Measurements from ENCODE around the gene GFY. TPM values are rescaled to one million over a fixed set of nuclear protein-coding genes. Genes with fewer than 3 reads are reported as not detected.

Gene GFY
- total and polyA plus RNA-seq, 2 experiments from 2014 or later: 1.2 TPM; not detected in 1

- TF ChIP-seq NANOG (IDR thresholded peaks at IDR 0.05; ENCODE audit: borderline replicate concordance) (no peak), ZNF331 (CRISPR knock-in tag; IDR thresholded peaks at IDR 0.05; ENCODE audit: low read depth) (no peak), JUNB (IDR thresholded peaks at IDR 0.05; ENCODE audit: unreplicated experiment) (no peak), CREB1 (CRISPR knock-in tag; IDR thresholded peaks at IDR 0.05; ENCODE audit: low read depth) (no peak)
Measured at GRCh38 chr19:49475191-49475917, 50.2 kb downstream of the GFY start (continued).

- H3K27ac ChIP-seq (ENCODE audit: low read depth): no peak overlapping the region
- H3K36me3 ChIP-seq (ENCODE audit: insufficient read depth): no peaks in the 10 kb centered on the region
- Mint-ChIP-seq H3K36me3 (ENCODE audit: low read depth) (peaks cover 2% of the 10 kb centered on the region; the same call in 1 of the 3 replicates), H3K4me1 (peaks cover 17% of the 10 kb centered on the region), H3K27ac (peak overlapping the region; percentile 75), H3K9me3 (peaks cover 3% of the 10 kb centered on the region; the same call in 2 of the 3 replicates), H3K27me3 (ENCODE audit: insufficient read depth, low read depth, poor library complexity) (peaks cover 21% of the 10 kb centered on the region), H3K4me3 (peak overlapping the region; percentile 57)
- peak overlapping the region; percentile 69 for H3K4me2 ChIP-seq
- DNase-seq (ENCODE audit: low spot score): peak; percentile 98
- peaks cover 18% of the 10 kb centered on the region; the same call in 1 of the 2 replicates for H3F3A ChIP-seq (replicated peaks; ENCODE audit: low read depth)
- no peaks in the 10 kb centered on the region for H4K20me1 ChIP-seq (replicated peaks; ENCODE audit: insufficient read depth)
- peak overlapping the region; percentile 95 for H2AFZ ChIP-seq
- no peaks in the 10 kb centered on the region; the same call in 1 of the 2 replicates for H3K27me3 ChIP-seq (ENCODE audit: insufficient read depth)
- ATAC-seq: peak; percentile 86
- no peaks in the 10 kb centered on the region for H3K9me2 ChIP-seq (ENCODE audit: insufficient read depth)
- peak; percentile 86 for TF ChIP-seq ZNF331 (CRISPR knock-in tag; IDR thresholded peaks at IDR 0.05; ENCODE audit: low read depth)
- TF ChIP-seq JUNB (IDR thresholded peaks at IDR 0.05; ENCODE audit: unreplicated experiment): no peak
- TF ChIP-seq POLR2AphosphoS5 (IDR thresholded peaks at IDR 0.05; ENCODE audit: low read depth): no peak
- no peak for TF ChIP-seq ETS1 (IDR thresholded peaks at IDR 0.05)
- TF ChIP-seq CREB1 (CRISPR knock-in tag; IDR thresholded peaks at IDR 0.05; ENCODE audit: low read depth): peak; percentile 27; the same call in 1 of the 2 replicates
- TF ChIP-seq CTCF (conservative IDR thresholded peaks at IDR 0.05; ENCODE audit: low read depth in 2 of 2): peak; percentile 70 to 83
- H3K4me3 ChIP-seq: peak overlapping the region; percentile 38
- peaks cover 5% of the 10 kb centered on the region; the same call in 1 of the 2 replicates for H3K4me1 ChIP-seq (ENCODE audit: insufficient read depth)
- H3K79me2 ChIP-seq (replicated peaks; ENCODE audit: insufficient read depth): no peaks in the 10 kb centered on the region
Measured at GRCh38 chr19:49475995-49476880, 51.0 kb downstream of the GFY start.

Other genes starting within 250 kb of the GFY start
- gene SLC6A16, start 100.2 kb upstream of the GFY start, total RNA-seq (2014; rRNA removed; shearing (Covaris generic)): 0.31 and 1.6 TPM in 2 replicates
- gene SLC6A16, start 100.2 kb upstream of the GFY start, polyA plus RNA-seq (2016; fragmentation: Nextera tagmentation; extraction: Ambion mirVana): 1.4 and 1.8 TPM in 2 replicates
- gene CD37, start 90.0 kb upstream of the GFY start, total RNA-seq (2014; rRNA removed; shearing (Covaris generic)): not detected in 2 replicates
- 106 and 114 TPM in 2 replicates for gene CD37, start 90.0 kb upstream of the GFY start, polyA plus RNA-seq (2016; fragmentation: Nextera tagmentation; extraction: Ambion mirVana)
- gene TEAD2, start 63.0 kb upstream of the GFY start, total RNA-seq (2014; rRNA removed; shearing (Covaris generic)): 74.4 and 82.5 TPM in 2 replicates
- 30.3 and 34.3 TPM in 2 replicates for gene TEAD2, start 63.0 kb upstream of the GFY start, polyA plus RNA-seq (2016; fragmentation: Nextera tagmentation; extraction: Ambion mirVana)
- gene DKKL1, start 61.5 kb upstream of the GFY start, total RNA-seq (2014; rRNA removed; shearing (Covaris generic)): 0.76 TPM in 1 of 2 replicates, not detected in the other
- 2.9 and 3.6 TPM in 2 replicates for gene DKKL1, start 61.5 kb upstream of the GFY start, polyA plus RNA-seq (2016; fragmentation: Nextera tagmentation; extraction: Ambion mirVana)
- gene KASH5, start 37.1 kb upstream of the GFY start, total RNA-seq (2014; rRNA removed; shearing (Covaris generic)): not detected in 2 replicates
- gene KASH5, start 37.1 kb upstream of the GFY start, polyA plus RNA-seq (2016; fragmentation: Nextera tagmentation; extraction: Ambion mirVana): 0.44 TPM in 1 of 2 replicates, not detected in the other
- gene PTH2, start 1.9 kb upstream of the GFY start, total RNA-seq (2014; rRNA removed; shearing (Covaris generic)): not detected in 2 replicates
- gene PTH2, start 1.9 kb upstream of the GFY start, polyA plus RNA-seq (2016; fragmentation: Nextera tagmentation; extraction: Ambion mirVana): 1.3 and 1.6 TPM in 2 replicates
- gene SLC17A7, start 16.1 kb downstream of the GFY start, total RNA-seq (2014; rRNA removed; shearing (Covaris generic)): 0.90 and 1.6 TPM in 2 replicates
- 1.5 TPM in 2 replicates for gene SLC17A7, start 16.1 kb downstream of the GFY start, polyA plus RNA-seq (2016; fragmentation: Nextera tagmentation; extraction: Ambion mirVana)
- 147 and 164 TPM in 2 replicates for gene PIH1D1, start 26.4 kb downstream of the GFY start, total RNA-seq (2014; rRNA removed; shearing (Covaris generic))
- gene PIH1D1, start 26.4 kb downstream of the GFY start, polyA plus RNA-seq (2016; fragmentation: Nextera tagmentation; extraction: Ambion mirVana): 93.6 and 103 TPM in 2 replicates
- gene ALDH16A1, start 27.8 kb downstream of the GFY start, total RNA-seq (2014; rRNA removed; shearing (Covaris generic)): 57.3 and 62.3 TPM in 2 replicates
- gene ALDH16A1, start 27.8 kb downstream of the GFY start, polyA plus RNA-seq (2016; fragmentation: Nextera tagmentation; extraction: Ambion mirVana): 16.8 and 20.0 TPM in 2 replicates
- gene FLT3LG, start 48.8 kb downstream of the GFY start, total RNA-seq (2014; rRNA removed; shearing (Covaris generic)): 0.49 TPM in 1 of 2 replicates, not detected in the other
- gene FLT3LG, start 48.8 kb downstream of the GFY start, polyA plus RNA-seq (2016; fragmentation: Nextera tagmentation; extraction: Ambion mirVana): 1.8 and 3.3 TPM in 2 replicates
- gene RPL13A, start 62.2 kb downstream of the GFY start, total RNA-seq (2014; rRNA removed; shearing (Covaris generic)): 2,007 and 2,412 TPM in 2 replicates
- 2,105 and 2,261 TPM in 2 replicates for gene RPL13A, start 62.2 kb downstream of the GFY start, polyA plus RNA-seq (2016; fragmentation: Nextera tagmentation; extraction: Ambion mirVana)
- gene RPS11, start 71.0 kb downstream of the GFY start, total RNA-seq (2014; rRNA removed; shearing (Covaris generic)): 4,006 and 4,643 TPM in 2 replicates
- gene RPS11, start 71.0 kb downstream of the GFY start, polyA plus RNA-seq (2016; fragmentation: Nextera tagmentation; extraction: Ambion mirVana): 2,646 and 2,793 TPM in 2 replicates
- gene FCGRT, start 87.3 kb downstream of the GFY start, total RNA-seq (2014; rRNA removed; shearing (Covaris generic)): 23.5 and 41.7 TPM in 2 replicates
- gene FCGRT, start 87.3 kb downstream of the GFY start, polyA plus RNA-seq (2016; fragmentation: Nextera tagmentation; extraction: Ambion mirVana): 62.3 and 66.8 TPM in 2 replicates
- gene RCN3, start 102.6 kb downstream of the GFY start, total RNA-seq (2014; rRNA removed; shearing (Covaris generic)): 44.0 and 54.8 TPM in 2 replicates
- 40.2 and 45.8 TPM in 2 replicates for gene RCN3, start 102.6 kb downstream of the GFY start, polyA plus RNA-seq (2016; fragmentation: Nextera tagmentation; extraction: Ambion mirVana)
- 88.5 and 89.8 TPM in 2 replicates for gene NOSIP, start 155.2 kb downstream of the GFY start, total RNA-seq (2014; rRNA removed; shearing (Covaris generic))
- gene NOSIP, start 155.2 kb downstream of the GFY start, polyA plus RNA-seq (2016; fragmentation: Nextera tagmentation; extraction: Ambion mirVana): 141 and 143 TPM in 2 replicates
- gene PRRG2, start 155.9 kb downstream of the GFY start, total RNA-seq (2014; rRNA removed; shearing (Covaris generic)): 3.8 and 10.5 TPM in 2 replicates
- 2.0 and 2.3 TPM in 2 replicates for gene PRRG2, start 155.9 kb downstream of the GFY start, polyA plus RNA-seq (2016; fragmentation: Nextera tagmentation; extraction: Ambion mirVana)
- 32.1 and 41.6 TPM in 2 replicates for gene PRR12, start 165.8 kb downstream of the GFY start, total RNA-seq (2014; rRNA removed; shearing (Covaris generic))
- 8.6 and 10.3 TPM in 2 replicates for gene PRR12, start 165.8 kb downstream of the GFY start, polyA plus RNA-seq (2016; fragmentation: Nextera tagmentation; extraction: Ambion mirVana)
- gene RRAS, start 214.8 kb downstream of the GFY start, total RNA-seq (2014; rRNA removed; shearing (Covaris generic)): 6.1 and 9.3 TPM in 2 replicates
- 30.0 and 31.0 TPM in 2 replicates for gene RRAS, start 214.8 kb downstream of the GFY start, polyA plus RNA-seq (2016; fragmentation: Nextera tagmentation; extraction: Ambion mirVana)
- gene SCAF1, start 216.8 kb downstream of the GFY start, total RNA-seq (2014; rRNA removed; shearing (Covaris generic)): 47.0 and 53.7 TPM in 2 replicates
- 19.7 and 20.2 TPM in 2 replicates for gene SCAF1, start 216.8 kb downstream of the GFY start, polyA plus RNA-seq (2016; fragmentation: Nextera tagmentation; extraction: Ambion mirVana)
- gene IRF3, start 240.5 kb downstream of the GFY start, total RNA-seq (2014; rRNA removed; shearing (Covaris generic)): 89.3 and 164 TPM in 2 replicates
- 57.4 and 72.4 TPM in 2 replicates for gene IRF3, start 240.5 kb downstream of the GFY start, polyA plus RNA-seq (2016; fragmentation: Nextera tagmentation; extraction: Ambion mirVana)
- gene BCL2L12, start 240.5 kb downstream of the GFY start, total RNA-seq (2014; rRNA removed; shearing (Covaris generic)): 30.6 and 61.3 TPM in 2 replicates
- 102 and 114 TPM in 2 replicates for gene BCL2L12, start 240.5 kb downstream of the GFY start, polyA plus RNA-seq (2016; fragmentation: Nextera tagmentation; extraction: Ambion mirVana)